GM23338 (cell line): Measurements from ENCODE around the gene SPC24.

Experiments used
- CREB1 ChIP-seq: fragments of 250-450 bp; sonication (Bioruptor Pico); IDR thresholded peaks from 2 replicates; pipeline ENCODE4 v1.5.0; 2020; ENCODE audit warnings: low read depth, mild to moderate bottlenecking, moderate library complexity
- CTCF ChIP-seq, 2 experiments: fragments of 200-600 bp in 1 of 2; sonication (generic) in 1 of 2; conservative IDR thresholded peaks; 2 replicates each; pipeline versions ENCODE4 v1.5.1 to v1.6.1; 2016 to 2017; ENCODE audit warnings: antibody characterized with exemption in 2 of 2, low read depth in 2 of 2, mild to moderate bottlenecking in 2 of 2, moderate library complexity in 1 of 2
- EZH2 ChIP-seq: fragments of 200-600 bp; sonication (generic); IDR thresholded peaks from one replicate; pipeline ENCODE4 v1.8.0; 2017; ENCODE audit warnings: antibody characterized with exemption, mild to moderate bottlenecking, low read depth; ENCODE audit not compliant: unreplicated experiment
- EZH2phosphoT487 ChIP-seq: fragments of 200-600 bp; sonication (generic); IDR thresholded peaks from one replicate; pipeline ENCODE4 v1.8.1; 2018; ENCODE audit warnings: antibody characterized with exemption; ENCODE audit not compliant: unreplicated experiment
- POLR2AphosphoS5 ChIP-seq: IDR thresholded peaks from 2 replicates; pipeline ENCODE4 v1.6.1; 2016; ENCODE audit warnings: antibody characterized with exemption, low read depth
- REST ChIP-seq: IDR thresholded peaks from one replicate; pipeline ENCODE4 v1.6.1; 2018; ENCODE audit warnings: antibody characterized with exemption; ENCODE audit not compliant: unreplicated experiment
- STAT1 ChIP-seq: IDR thresholded peaks from one replicate; pipeline ENCODE4 v1.6.1; 2016; ENCODE audit warnings: antibody characterized with exemption; ENCODE audit not compliant: unreplicated experiment
- ZNF114 ChIP-seq: fragments of 250-450 bp; sonication (Bioruptor Pico); IDR thresholded peaks from 2 replicates; pipeline ENCODE4 v1.5.0; 2020; ENCODE audit warnings: mild to moderate bottlenecking, moderate library complexity

- TF ChIP-seq EZH2, result no peak
- no peak for TF ChIP-seq CTCF (conservative IDR thresholded peaks at IDR 0.05; ENCODE audit: low read depth in 2 of 2)
- TF ChIP-seq REST, result no peak
- no peak for TF ChIP-seq POLR2AphosphoS5
- TF ChIP-seq CREB1 (CRISPR knock-in tag), result no peak
- TF ChIP-seq ZNF114 (CRISPR knock-in tag), result no peak
- TF ChIP-seq EZH2phosphoT487, result no peak
- no peak for TF ChIP-seq STAT1
These were observed 18.8 kb upstream of the SPC24 start for GRCh38 chr19:11174336-11174735.
